Mammary epithelial cell (primary cell): Measurements from ENCODE around the gene PMEL.

Experiments used
- EZH2 ChIP-seq: IDR thresholded peaks from 2 replicates; pipeline ENCODE4 v1.6.1; 2012; ENCODE audit warnings: low read length, inconsistent platforms, borderline replicate concordance
- TF ChIP-seq, protein P1 (sequence below), 2 donors: IDR thresholded peaks in 1 of 2; conservative IDR thresholded peaks in 1 of 2; 2 replicates each; pipeline ENCODE4 v1.5.1; 2011 to 2012; ENCODE audit warnings: inconsistent platforms in 2 of 2, low read length in 2 of 2, mild to moderate bottlenecking in 2 of 2, control low read depth in 1 of 2, low read depth in 1 of 2; ENCODE audit not compliant: insufficient read depth in 1 of 2; ENCODE audit errors: extremely low read depth in 1 of 2

DNA sequence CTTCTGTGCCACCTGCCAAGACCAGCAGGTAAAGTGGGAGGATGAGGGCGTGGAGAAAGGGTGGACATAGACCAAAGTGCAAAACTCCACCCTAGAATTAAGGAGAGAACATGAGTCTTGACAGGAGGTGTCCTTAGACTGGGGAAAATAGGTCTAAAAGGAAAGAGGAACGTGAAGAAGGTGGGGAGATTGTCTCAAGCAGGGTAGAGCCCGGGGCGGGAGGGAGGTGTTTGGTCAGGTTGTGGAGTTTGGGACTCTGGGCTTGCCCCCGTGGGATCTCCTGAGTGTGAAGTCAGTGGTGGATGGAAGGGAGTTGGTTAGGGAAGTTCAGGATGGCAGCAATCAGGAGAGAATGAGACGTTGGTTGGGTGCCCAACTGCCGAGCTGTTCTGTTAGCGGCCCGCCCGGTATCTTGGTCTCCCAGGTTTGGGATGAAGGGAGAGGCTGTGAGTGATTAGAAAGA lies 34.5 kb downstream of the PMEL start:
- TF ChIP-seq, protein P1, sequence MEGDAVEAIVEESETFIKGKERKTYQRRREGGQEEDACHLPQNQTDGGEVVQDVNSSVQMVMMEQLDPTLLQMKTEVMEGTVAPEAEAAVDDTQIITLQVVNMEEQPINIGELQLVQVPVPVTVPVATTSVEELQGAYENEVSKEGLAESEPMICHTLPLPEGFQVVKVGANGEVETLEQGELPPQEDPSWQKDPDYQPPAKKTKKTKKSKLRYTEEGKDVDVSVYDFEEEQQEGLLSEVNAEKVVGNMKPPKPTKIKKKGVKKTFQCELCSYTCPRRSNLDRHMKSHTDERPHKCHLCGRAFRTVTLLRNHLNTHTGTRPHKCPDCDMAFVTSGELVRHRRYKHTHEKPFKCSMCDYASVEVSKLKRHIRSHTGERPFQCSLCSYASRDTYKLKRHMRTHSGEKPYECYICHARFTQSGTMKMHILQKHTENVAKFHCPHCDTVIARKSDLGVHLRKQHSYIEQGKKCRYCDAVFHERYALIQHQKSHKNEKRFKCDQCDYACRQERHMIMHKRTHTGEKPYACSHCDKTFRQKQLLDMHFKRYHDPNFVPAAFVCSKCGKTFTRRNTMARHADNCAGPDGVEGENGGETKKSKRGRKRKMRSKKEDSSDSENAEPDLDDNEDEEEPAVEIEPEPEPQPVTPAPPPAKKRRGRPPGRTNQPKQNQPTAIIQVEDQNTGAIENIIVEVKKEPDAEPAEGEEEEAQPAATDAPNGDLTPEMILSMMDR (conservative IDR thresholded peaks at IDR 0.05 in 1 of 2, IDR thresholded peaks at IDR 0.05 in 1 of 2; ENCODE audit: extremely low read depth in 1 of 2, insufficient read depth in 1 of 2, low read depth in 1 of 2, low read length in 2 of 2) = no peak
- no peak for TF ChIP-seq EZH2
